H1 (cell line): ENCODE measurements around the gene THUMPD3. TPM values are rescaled to one million over a fixed set of nuclear protein-coding genes. Genes with fewer than 3 reads are reported as not detected.
A peak's percentile ranks its signal among the peaks of the same experiment; 100 is the strongest.

ENCODE experiments used
- CEBPB ChIP-seq: IDR thresholded peaks from 2 replicates; pipeline ENCODE4 v1.6.1; 2012; ENCODE audit warnings: low read depth, low read length
- CHD7 ChIP-seq: fragments of 300-600 bp; sonication (generic); IDR thresholded peaks from 2 replicates; pipeline ENCODE4 v1.7.1; 2012; ENCODE audit warnings: low read length, moderate library complexity, mild to moderate bottlenecking, inconsistent platforms; ENCODE audit not compliant: insufficient replicate concordance
- GTF2F1 ChIP-seq: IDR thresholded peaks from 2 replicates; pipeline ENCODE4 v1.6.1; 2012; ENCODE audit warnings: low read depth, low read length, improper control_type of control experiment, borderline replicate concordance
- JUND ChIP-seq: IDR thresholded peaks from 2 replicates; pipeline ENCODE4 v1.6.1; 2011; ENCODE audit warnings: mild to moderate bottlenecking, improper control_type of control experiment, low read length
- MAFK ChIP-seq: IDR thresholded peaks from 2 replicates; pipeline ENCODE4 v1.6.1; 2012; ENCODE audit warnings: low read depth, mild to moderate bottlenecking, improper control_type of control experiment, low read length
- NRF1 ChIP-seq: IDR thresholded peaks from 2 replicates; pipeline ENCODE4 v1.6.1; 2011; ENCODE audit warnings: mild to moderate bottlenecking, low read depth, low read length, improper control_type of control experiment
- SIX5 ChIP-seq: IDR thresholded peaks from 2 replicates; pipeline ENCODE4 v1.6.1; 2011; ENCODE audit warnings: mild to moderate bottlenecking, low read depth, low read length
- ZNF274 ChIP-seq: IDR thresholded peaks from 2 replicates; pipeline ENCODE4 v1.7.0; 2012; ENCODE audit warnings: low read length, borderline replicate concordance; ENCODE audit errors: extremely low read depth
- polyA plus RNA-seq, 7 experiments: library from polyadenylated mRNA; depleted of rRNA in 3 of 7; stranded (reverse) in 5 of 7; unstranded in 2 of 7; fragments of >200 nt in 5 of 7; fragments of 200-250 nt in 2 of 7; gene quantifications; 1 replicate in 5 of 7; 2 replicates in 1 of 7; 4 replicates in 1 of 7; pipeline versions ENCODE4 v1.2.1 to v1.2.3, GENCODE V29; 2011 to 2013; ENCODE audit warnings: missing spikeins in 2 of 7, mixed read lengths in 2 of 7
- total RNA-seq: library from RNA; stranded (reverse); fragmentation: NEBNext Ultra II Directional; extraction: Animal tissue kit (Norgen Biotek cat#: 25700); gene quantifications from 2 replicates; pipeline ENCODE4 v1.2.1, GENCODE V29; 2021

THUMPD3 gene
- total and polyA plus RNA-seq, 2 of the 8 experiments (the other 6 are each of a cell fraction or from before 2014, with no cell fraction given), result 26.7 to 68.9 TPM

- no peak for TF ChIP-seq CHD7
- TF ChIP-seq NRF1, result no peak
- TF ChIP-seq ZNF274, result no peak
- peak; percentile 98 for TF ChIP-seq JUND
- no peak for TF ChIP-seq MAFK
- TF ChIP-seq CEBPB, result no peak
- peak; percentile 52 for TF ChIP-seq GTF2F1
- no peak for TF ChIP-seq SIX5
Observed at GRCh38 chr3:9396632-9397331, 33.9 kb downstream of the THUMPD3 start (continued).
